MCF 10A (cell line): ENCODE results near the gene OR2V2. TPM values are rescaled to one million over a fixed set of nuclear protein-coding genes. Genes with fewer than 3 reads are reported as not detected.

ENCODE experiments used
- BruUV-seq: library from RNA; stranded (reverse); fragments of 400-500 nt; replicated peaks from 2 replicates; lab custom pipeline; 2021; lab: Mats Ljungman, UMichigan
- CTCF ChIA-PET: fragments of 300-600 bp; sonication (Branson Sonifier 250); formaldehyde crosslinking; extraction: SDS; loops from one replicate; lab custom pipeline; 2021; ENCODE audit warnings: antibody characterized with exemption, inconsistent platforms; lab: Yijun Ruan, JAX
- POLR2A ChIA-PET: fragments of 300-600, 350-650 bp; sonication (Branson Sonifier 250); formaldehyde crosslinking; extraction: SDS; loops from one replicate; lab custom pipeline; 2020; ENCODE audit warnings: antibody characterized with exemption, inconsistent platforms; lab: Yijun Ruan, JAX
- DNase-seq: peaks from one replicate; pipeline ENCODE4 v3.0.0-alpha.2; 2018; ENCODE audit not compliant: unreplicated experiment
- H3K27ac Mint-ChIP-seq: one replicate; pipeline ENCODE4 v1.8.0; 2022; ENCODE audit warnings: mild to moderate bottlenecking, low read depth, mixed read lengths; ENCODE audit not compliant: unreplicated experiment
- H3K27me3 Mint-ChIP-seq: one replicate; pipeline ENCODE4 v1.8.0; 2022; ENCODE audit warnings: mixed read lengths; ENCODE audit not compliant: insufficient read depth, unreplicated experiment
- H3K36me3 Mint-ChIP-seq: one replicate; pipeline ENCODE4 v1.8.0; 2022; ENCODE audit warnings: mild to moderate bottlenecking, moderate library complexity, mixed read lengths; ENCODE audit not compliant: insufficient read depth, unreplicated experiment
- H3K4me1 Mint-ChIP-seq: one replicate; pipeline ENCODE4 v1.8.0; 2022; ENCODE audit warnings: mixed read lengths; ENCODE audit not compliant: insufficient read depth, unreplicated experiment
- H3K4me3 Mint-ChIP-seq: one replicate; pipeline ENCODE4 v1.8.0; 2022; ENCODE audit warnings: mild to moderate bottlenecking, moderate library complexity, mixed read lengths; ENCODE audit not compliant: unreplicated experiment
- H3K9me3 Mint-ChIP-seq: one replicate; pipeline ENCODE4 v1.8.0; 2022; ENCODE audit warnings: mixed read lengths; ENCODE audit not compliant: unreplicated experiment
- intact Hi-C: fragments of 100-400 bp; cut with micrococcal nuclease; formaldehyde crosslinking; loops from 2 replicates; pipeline ENCODE4 v1.14.1; 2022
- total RNA-seq: library from RNA; stranded (reverse); gene quantifications from 2 replicates; pipeline ENCODE4 v1.2.3, GENCODE V29; 2022
- TF ChIP-seq, protein P1 (sequence below): fragments of 200-600 bp; IDR thresholded peaks from one replicate; pipeline ENCODE4 v1.8.0; 2022; ENCODE audit warnings: antibody characterized with exemption, mild to moderate bottlenecking; ENCODE audit not compliant: unreplicated experiment

The OR2V2 gene
- total RNA-seq, 1 experiment from 2014 or later: not detected

- intact Hi-C loops: loop anchor here (1.0 kb wide), 4 partner anchors 11 to 34 kb away; no protein-coding TSS in a partner anchor
- Mint-ChIP-seq H3K36me3 (peaks cover 28% of the 10 kb centered on the region), H3K27ac (peak overlapping the region; percentile 81), H3K4me3 (peak overlapping the region; percentile 84), H3K9me3 (no peaks in the 10 kb centered on the region), H3K27me3 (no peaks in the 10 kb centered on the region), H3K4me1 (peaks cover 29% of the 10 kb centered on the region)
- BruUV-seq: no TSS peak
- ChIA-PET CTCF (interaction anchor here (0.7 to 6.7 kb wide), 10 partner anchors 15 to 423 kb away, joined by 3 to 67 read pairs (median 4); no protein-coding TSS in a partner anchor), POLR2A (interaction anchor here (0.6 to 12.4 kb wide), 24 partner anchors 9 to 405 kb away, joined by 3 to 432 read pairs (median 8); partner anchors contain the start of genes MGAT1, RACK1, TRIM41 and TRIM52)
- DNase-seq: peak; percentile 94
- TF ChIP-seq, protein P1, sequence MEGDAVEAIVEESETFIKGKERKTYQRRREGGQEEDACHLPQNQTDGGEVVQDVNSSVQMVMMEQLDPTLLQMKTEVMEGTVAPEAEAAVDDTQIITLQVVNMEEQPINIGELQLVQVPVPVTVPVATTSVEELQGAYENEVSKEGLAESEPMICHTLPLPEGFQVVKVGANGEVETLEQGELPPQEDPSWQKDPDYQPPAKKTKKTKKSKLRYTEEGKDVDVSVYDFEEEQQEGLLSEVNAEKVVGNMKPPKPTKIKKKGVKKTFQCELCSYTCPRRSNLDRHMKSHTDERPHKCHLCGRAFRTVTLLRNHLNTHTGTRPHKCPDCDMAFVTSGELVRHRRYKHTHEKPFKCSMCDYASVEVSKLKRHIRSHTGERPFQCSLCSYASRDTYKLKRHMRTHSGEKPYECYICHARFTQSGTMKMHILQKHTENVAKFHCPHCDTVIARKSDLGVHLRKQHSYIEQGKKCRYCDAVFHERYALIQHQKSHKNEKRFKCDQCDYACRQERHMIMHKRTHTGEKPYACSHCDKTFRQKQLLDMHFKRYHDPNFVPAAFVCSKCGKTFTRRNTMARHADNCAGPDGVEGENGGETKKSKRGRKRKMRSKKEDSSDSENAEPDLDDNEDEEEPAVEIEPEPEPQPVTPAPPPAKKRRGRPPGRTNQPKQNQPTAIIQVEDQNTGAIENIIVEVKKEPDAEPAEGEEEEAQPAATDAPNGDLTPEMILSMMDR: no peak
These were observed 60.0 kb downstream of the OR2V2 start for GRCh38 chr5:181207214-181207959.

DNA sequence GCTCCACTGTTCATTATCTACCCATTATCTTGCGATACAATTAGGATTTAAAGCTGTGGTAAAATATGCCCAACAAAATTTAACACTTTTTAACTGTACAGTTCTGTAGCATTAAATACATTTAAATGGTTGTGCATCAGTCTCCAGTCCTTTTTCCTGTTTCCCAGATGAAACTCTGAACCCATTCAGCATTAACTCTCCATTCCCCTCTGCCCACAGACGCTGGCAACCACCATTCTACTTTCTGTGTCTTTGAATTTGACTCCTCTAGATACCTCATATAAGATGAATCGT lies 60.5 kb downstream of the OR2V2 start:
- POLR2A ChIA-PET: interaction anchor here (0.6 to 12.4 kb wide), 16 partner anchors 9 to 406 kb away, joined by 3 to 432 read pairs (median 10); partner anchors contain the start of genes MGAT1, RACK1, TRIM41 and TRIM52
- peak overlapping the region; percentile 84 for H3K4me3 Mint-ChIP-seq
- H3K36me3 Mint-ChIP-seq: peaks cover 28% of the 10 kb centered on the region
- DNase-seq: no peak
- no peaks in the 10 kb centered on the region for H3K9me3 Mint-ChIP-seq
- no TSS peak for BruUV-seq
- TF ChIP-seq, protein P1: no peak
- intact Hi-C loops: loop anchor here (1.0 kb wide), 4 partner anchors 10 to 35 kb away; no protein-coding TSS in a partner anchor
- peaks cover 28% of the 10 kb centered on the region for H3K4me1 Mint-ChIP-seq
- H3K27me3 Mint-ChIP-seq: no peaks in the 10 kb centered on the region
- CTCF ChIA-PET: interaction anchor here (0.7 to 1.5 kb wide), 7 partner anchors 15 to 423 kb away, joined by 3 to 5 read pairs (median 3); no protein-coding TSS in a partner anchor
- peak overlapping the region; percentile 81 for H3K27ac Mint-ChIP-seq

Other genes with a start within 250 kb of the OR2V2 start
- gene BTNL8, start 248.4 kb upstream of the OR2V2 start, total RNA-seq: not detected in 2 replicates
- not detected in 2 replicates for gene BTNL3, start 158.7 kb upstream of the OR2V2 start, total RNA-seq
- not detected in 2 replicates for gene BTNL9, start 107.3 kb upstream of the OR2V2 start, total RNA-seq
- gene OR2V1, start 16.4 kb upstream of the OR2V2 start, total RNA-seq: not detected in 2 replicates
- gene TRIM7, start 57.6 kb downstream of the OR2V2 start, total RNA-seq: 26.3 and 27.0 TPM in 2 replicates
- gene TRIM41, start 75.7 kb downstream of the OR2V2 start, total RNA-seq: 42.8 and 49.4 TPM in 2 replicates
- gene RACK1, start 96.3 kb downstream of the OR2V2 start, total RNA-seq: 2,995 and 4,050 TPM in 2 replicates
- gene TRIM52, start 113.6 kb downstream of the OR2V2 start, total RNA-seq: 12.5 and 16.1 TPM in 2 replicates
- not detected in 2 replicates for gene OR4F3, start 219.7 kb downstream of the OR2V2 start, total RNA-seq